HepG2 (cell line): ENCODE results near the gene SAPCD1. TPM values are rescaled to one million over a fixed set of nuclear protein-coding genes. Genes with fewer than 3 reads are reported as not detected.

Source experiments
- BCL3 ChIP-seq: sonication (generic); formaldehyde crosslinking; IDR thresholded peaks from 2 replicates; pipeline ENCODE4 v1.5.1; 2020; ENCODE audit warnings: mild to moderate bottlenecking, missing genetic modification reagents, moderate library complexity
- HIVEP1 ChIP-seq: sonication (generic); formaldehyde crosslinking; IDR thresholded peaks from 2 replicates; pipeline ENCODE4 v1.4.0; 2020; ENCODE audit warnings: mild to moderate bottlenecking, missing genetic modification reagents
- JUND ChIP-seq: sonication (generic); formaldehyde crosslinking; IDR thresholded peaks from 2 replicates; pipeline ENCODE4 v1.8.0; 2022; ENCODE audit warnings: mild to moderate bottlenecking, missing genetic modification reagents
- MEIS1 ChIP-seq: sonication (generic); formaldehyde crosslinking; IDR thresholded peaks from 2 replicates; pipeline ENCODE4 v1.9.0; 2021; ENCODE audit warnings: mild to moderate bottlenecking, missing genetic modification reagents, moderate library complexity, borderline replicate concordance
- MYC ChIP-seq: sonication (generic); formaldehyde crosslinking; IDR thresholded peaks from 2 replicates; pipeline ENCODE4 v1.9.0; 2021; ENCODE audit warnings: missing genetic modification reagents, borderline replicate concordance
- PCBP1 ChIP-seq: fragments of 200-400 bp; formaldehyde crosslinking; IDR thresholded peaks from 2 replicates; pipeline ENCODE4 v1.6.1; 2017; ENCODE audit warnings: mild to moderate bottlenecking, low read depth, low read length, borderline replicate concordance
- PHF21A ChIP-seq: sonication (generic); formaldehyde crosslinking; IDR thresholded peaks from 2 replicates; pipeline ENCODE4 v1.5.0; 2020; ENCODE audit warnings: mild to moderate bottlenecking, missing genetic modification reagents
- POLR2A ChIP-seq, 2 experiments: IDR thresholded peaks; 2 replicates each; pipeline ENCODE4 v1.6.1; 2011; ENCODE audit warnings: low read depth in 2 of 2, low read length in 2 of 2, mild to moderate bottlenecking in 1 of 2, moderate library complexity in 1 of 2; ENCODE audit not compliant: insufficient read depth in 1 of 2
- SALL2 ChIP-seq: sonication (generic); formaldehyde crosslinking; IDR thresholded peaks from 2 replicates; pipeline ENCODE4 v1.8.1; 2023; ENCODE audit warnings: mild to moderate bottlenecking, missing genetic modification reagents, inconsistent platforms
- SAP130 ChIP-seq: IDR thresholded peaks from 2 replicates; pipeline ENCODE4 v1.6.1; 2016; ENCODE audit warnings: low read depth
- SMAD3 ChIP-seq: sonication (generic); formaldehyde crosslinking; IDR thresholded peaks from 2 replicates; pipeline ENCODE4 v1.4.0; 2020; ENCODE audit warnings: missing genetic modification reagents
- TFDP1 ChIP-seq: IDR thresholded peaks from 2 replicates; pipeline ENCODE4 v1.6.1; 2016; ENCODE audit warnings: missing compliant biosample characterization, missing genetic modification reagents, borderline replicate concordance
- TOPORS ChIP-seq: sonication (generic); formaldehyde crosslinking; IDR thresholded peaks from 2 replicates; pipeline ENCODE4 v1.8.0; 2023; ENCODE audit warnings: mild to moderate bottlenecking, missing genetic modification reagents
- YY1 ChIP-seq: IDR thresholded peaks from 2 replicates; pipeline ENCODE4 v1.6.1; 2011; ENCODE audit warnings: low read length, low read depth, moderate library complexity, mild to moderate bottlenecking; ENCODE audit not compliant: insufficient read depth, insufficient replicate concordance
- ZFP36L2 ChIP-seq: sonication (generic); formaldehyde crosslinking; IDR thresholded peaks from 2 replicates; pipeline ENCODE4 v1.4.0; 2020; ENCODE audit warnings: missing genetic modification reagents
- ZNF12 ChIP-seq: sonication (generic); formaldehyde crosslinking; IDR thresholded peaks from 2 replicates; pipeline ENCODE4 v1.5.0; 2020; ENCODE audit warnings: missing genetic modification reagents
- ZNF264 ChIP-seq: sonication (generic); formaldehyde crosslinking; IDR thresholded peaks from 2 replicates; pipeline ENCODE4 v1.4.0; 2020; ENCODE audit warnings: missing genetic modification reagents
- ZNF572 ChIP-seq: sonication (generic); formaldehyde crosslinking; IDR thresholded peaks from 2 replicates; pipeline ENCODE4 v1.5.1; 2020; ENCODE audit warnings: mild to moderate bottlenecking, missing genetic modification reagents
- ZNF761 ChIP-seq: sonication (generic); formaldehyde crosslinking; conservative IDR thresholded peaks from 2 replicates; pipeline ENCODE4 v1.4.0; 2020; ENCODE audit warnings: mild to moderate bottlenecking, missing genetic modification reagents
- ZSCAN20 ChIP-seq: sonication (generic); formaldehyde crosslinking; IDR thresholded peaks from 2 replicates; pipeline ENCODE4 v1.4.0; 2020; ENCODE audit warnings: missing genetic modification reagents, mild to moderate bottlenecking, borderline replicate concordance
- polyA plus RNA-seq, 8 experiments: library from polyadenylated mRNA; depleted of rRNA in 3 of 8; stranded (reverse) in 7 of 8; unstranded in 1 of 8; fragments of >200 nt; fragmentation: Illumina TruSeq in 4 of 8; extraction: Trizol in 4 of 8; gene quantifications; 2 replicates each; pipeline versions ENCODE4 v1.2.1 to v1.2.3, GENCODE V29; 2011 to 2016; ENCODE audit warnings: low read depth in 4 of 8, missing spikeins in 1 of 8, mixed read lengths in 1 of 8; ENCODE audit not compliant: insufficient read depth in 1 of 8
- total RNA-seq, 5 experiments: library from RNA; depleted of rRNA; stranded (reverse); fragments of >200 nt; fragmentation: Illumina TruSeq; extraction: Trizol; gene quantifications; 2 replicates each; pipeline ENCODE4 v1.2.3, GENCODE V29; 2016; ENCODE audit warnings: low read depth in 1 of 5
- TF ChIP-seq, protein P1 (sequence below): IDR thresholded peaks from 2 replicates; pipeline ENCODE4 v1.6.1; 2018; ENCODE audit warnings: missing genetic modification reagents
- TF ChIP-seq, protein P2 (sequence below): IDR thresholded peaks from 2 replicates; pipeline ENCODE4 v1.6.1; 2016; ENCODE audit warnings: mild to moderate bottlenecking, missing biosample characterization, missing genetic modification reagents
- TF ChIP-seq, protein P3 (sequence below): sonication (generic); formaldehyde crosslinking; IDR thresholded peaks from 2 replicates; pipeline ENCODE4 v1.5.0; 2020; ENCODE audit warnings: mild to moderate bottlenecking, missing genetic modification reagents

SAPCD1 gene
- total and polyA plus RNA-seq, 2 of the 13 experiments (the other 11 are each of a cell fraction or from before 2014, with no cell fraction given), result 2.5 to 3.9 TPM

DNA sequence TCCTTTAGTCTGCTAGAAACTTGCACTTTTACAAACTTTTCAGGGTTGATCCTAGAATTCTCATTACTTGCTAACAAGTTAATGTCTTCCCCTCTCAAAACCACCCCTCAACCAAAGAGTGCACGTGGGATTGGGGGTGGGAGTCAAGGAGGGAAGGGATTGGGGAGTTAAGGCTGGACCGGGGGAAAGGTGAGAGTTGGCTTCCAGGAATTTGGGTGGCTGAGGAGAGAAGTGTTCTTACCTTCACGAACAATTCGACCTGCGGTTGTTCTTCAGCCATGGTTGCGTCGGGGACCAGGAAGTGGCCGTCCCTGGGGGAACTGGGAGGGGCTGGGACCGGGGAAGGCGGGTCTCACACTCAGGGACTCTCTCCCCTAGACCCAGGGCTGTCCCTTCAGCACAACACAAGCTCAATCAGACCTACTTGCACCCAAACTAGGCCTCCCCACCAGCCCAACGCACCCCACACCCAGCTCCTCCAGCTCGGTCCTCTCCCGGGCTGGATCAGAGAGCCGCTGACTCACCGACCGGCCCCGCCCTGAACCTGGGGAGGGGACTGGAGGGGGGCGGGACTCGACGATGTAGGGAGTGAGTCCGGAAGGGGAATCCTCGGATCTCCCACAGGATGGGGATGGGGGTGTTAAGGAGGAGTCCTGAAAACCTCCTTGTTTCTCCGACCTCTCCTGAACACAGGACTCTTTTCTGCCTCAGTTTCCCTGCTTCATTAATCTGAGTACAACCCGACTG, 26.3 kb upstream of the SAPCD1 start, which contains the start of gene CLIC1 (continued):
- TF ChIP-seq YY1 (peak; percentile 65), ZFP36L2 (CRISPR knock-in tag) (no peak), ZNF264 (CRISPR knock-in tag) (0 out of 2 replicates have a peak, but pooled peaks have one; percentile 51), JUND (CRISPR knock-in tag) (peak; percentile 90), MEIS1 (CRISPR knock-in tag) (no peak), TFDP1 (peak; percentile 41; the same call in 1 of the 2 replicates), PCBP1 (0 out of 2 replicates have a peak, but pooled peaks have one; percentile 77), PHF21A (CRISPR knock-in tag) (peak; percentile 62), POLR2A (IDR thresholded peaks at IDR 0.05; ENCODE audit: insufficient read depth in 1 of 2, low read depth in 2 of 2, low read length in 2 of 2) (peak in 1 of 2 experiments; percentile 68; a peak in 2 of 4 replicates), TOPORS (CRISPR knock-in tag) (0 out of 2 replicates have a peak, but pooled peaks have one; percentile 11), HIVEP1 (CRISPR knock-in tag) (peak; percentile 99), SALL2 (CRISPR knock-in tag) (no peak), ZNF12 (CRISPR knock-in tag) (no peak; the same call in 1 of the 2 replicates), ZNF572 (no peak), ZNF761 (CRISPR knock-in tag) (0 out of 2 replicates have a peak, but pooled peaks have one; percentile 75), MYC (CRISPR knock-in tag) (peak; percentile 52; the same call in 1 of the 2 replicates), BCL3 (CRISPR knock-in tag) (peak; percentile 76; the same call in 1 of the 2 replicates), ZSCAN20 (peak; percentile 48; the same call in 1 of the 2 replicates), SMAD3 (CRISPR knock-in tag) (peak; percentile 88), SAP130 (CRISPR knock-in tag) (peak; percentile 98)
- TF ChIP-seq, protein P1, sequence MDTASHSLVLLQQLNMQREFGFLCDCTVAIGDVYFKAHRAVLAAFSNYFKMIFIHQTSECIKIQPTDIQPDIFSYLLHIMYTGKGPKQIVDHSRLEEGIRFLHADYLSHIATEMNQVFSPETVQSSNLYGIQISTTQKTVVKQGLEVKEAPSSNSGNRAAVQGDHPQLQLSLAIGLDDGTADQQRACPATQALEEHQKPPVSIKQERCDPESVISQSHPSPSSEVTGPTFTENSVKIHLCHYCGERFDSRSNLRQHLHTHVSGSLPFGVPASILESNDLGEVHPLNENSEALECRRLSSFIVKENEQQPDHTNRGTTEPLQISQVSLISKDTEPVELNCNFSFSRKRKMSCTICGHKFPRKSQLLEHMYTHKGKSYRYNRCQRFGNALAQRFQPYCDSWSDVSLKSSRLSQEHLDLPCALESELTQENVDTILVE, result peak; percentile 72; the same call in 1 of the 2 replicates
- TF ChIP-seq, protein P2, sequence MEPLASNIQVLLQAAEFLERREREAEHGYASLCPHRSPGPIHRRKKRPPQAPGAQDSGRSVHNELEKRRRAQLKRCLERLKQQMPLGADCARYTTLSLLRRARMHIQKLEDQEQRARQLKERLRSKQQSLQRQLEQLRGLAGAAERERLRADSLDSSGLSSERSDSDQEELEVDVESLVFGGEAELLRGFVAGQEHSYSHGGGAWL, result peak; percentile 63; the same call in 1 of the 2 replicates
- TF ChIP-seq, protein P3, sequence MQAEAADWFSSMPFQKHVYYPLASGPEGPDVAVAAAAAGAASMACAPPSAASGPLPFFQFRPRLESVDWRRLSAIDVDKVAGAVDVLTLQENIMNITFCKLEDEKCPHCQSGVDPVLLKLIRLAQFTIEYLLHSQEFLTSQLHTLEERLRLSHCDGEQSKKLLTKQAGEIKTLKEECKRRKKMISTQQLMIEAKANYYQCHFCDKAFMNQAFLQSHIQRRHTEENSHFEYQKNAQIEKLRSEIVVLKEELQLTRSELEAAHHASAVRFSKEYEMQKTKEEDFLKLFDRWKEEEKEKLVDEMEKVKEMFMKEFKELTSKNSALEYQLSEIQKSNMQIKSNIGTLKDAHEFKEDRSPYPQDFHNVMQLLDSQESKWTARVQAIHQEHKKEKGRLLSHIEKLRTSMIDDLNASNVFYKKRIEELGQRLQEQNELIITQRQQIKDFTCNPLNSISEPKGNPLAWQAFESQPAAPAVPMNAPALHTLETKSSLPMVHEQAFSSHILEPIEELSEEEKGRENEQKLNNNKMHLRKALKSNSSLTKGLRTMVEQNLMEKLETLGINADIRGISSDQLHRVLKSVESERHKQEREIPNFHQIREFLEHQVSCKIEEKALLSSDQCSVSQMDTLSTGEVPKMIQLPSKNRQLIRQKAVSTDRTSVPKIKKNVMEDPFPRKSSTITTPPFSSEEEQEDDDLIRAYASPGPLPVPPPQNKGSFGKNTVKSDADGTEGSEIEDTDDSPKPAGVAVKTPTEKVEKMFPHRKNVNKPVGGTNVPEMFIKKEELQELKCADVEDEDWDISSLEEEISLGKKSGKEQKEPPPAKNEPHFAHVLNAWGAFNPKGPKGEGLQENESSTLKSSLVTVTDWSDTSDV (CRISPR knock-in tag), result peak; percentile 94
